T-cell (primary cell): Measurements from ENCODE around the gene RB1. TPM values are rescaled to one million over a fixed set of nuclear protein-coding genes. Genes with fewer than 3 reads are reported as not detected.
A peak's percentile ranks its signal among the peaks of the same experiment; 100 is the strongest.

Experiments
- ATAC-seq, 4 experiments: fragments of 200-7000 bp in 3 of 4; fragments of 150-1000 bp in 1 of 4; cut with Tn5 transposase; replicated peaks in 1 of 4; 1 replicate in 3 of 4; 2 replicates in 1 of 4; pipeline ENCODE4 v1.10.0; 2021; ENCODE audit warnings: moderate library complexity in 3 of 4, mild to moderate bottlenecking in 2 of 4, moderate number of reproducible peaks in 1 of 4
- CTCF ChIA-PET, 2 donors: fragments of 300-600 bp; sonication (Branson Sonifier 250); formaldehyde crosslinking; loops; one replicate each; lab custom pipeline; 2022; ENCODE audit warnings: antibody characterized with exemption in 2 of 2; lab: Charles Lee
- POLR2A ChIA-PET, 2 donors: fragments of 300-600 bp; sonication (Branson Sonifier 250); formaldehyde crosslinking; loops; one replicate each; lab custom pipeline; 2022; ENCODE audit warnings: antibody characterized with exemption in 2 of 2; lab: Charles Lee
- DNase-seq, 35 experiments: peaks; one replicate each; pipeline versions ENCODE4 v3.0.0 to v3.0.0-alpha.2; 2013 to 2023
- H3K27ac ChIP-seq: one replicate; pipeline ENCODE4 v1.5.1; 2013; ENCODE audit warnings: low read length
- H3K27me3 ChIP-seq, 2 experiments: replicated peaks in 1 of 2; 1 replicate in 1 of 2; 2 replicates in 1 of 2; pipeline versions ENCODE4 v1.6.1 to v1.7.0; 2013; ENCODE audit warnings: low read length in 1 of 2, mixed read lengths in 1 of 2; ENCODE audit not compliant: control insufficient read depth in 2 of 2, insufficient read depth in 2 of 2; ENCODE audit errors: extremely low read depth in 1 of 2
- H3K36me3 ChIP-seq, 2 donors: 1 replicate in 1 of 2; 2 replicates in 1 of 2; pipeline versions ENCODE4 v1.6.1 to v1.7.0; 2013; ENCODE audit warnings: low read length in 1 of 2; ENCODE audit not compliant: control insufficient read depth in 2 of 2, insufficient read depth in 1 of 2; ENCODE audit errors: extremely low read depth in 1 of 2
- H3K4me1 ChIP-seq, 2 experiments: 1 replicate in 1 of 2; 2 replicates in 1 of 2; pipeline versions ENCODE4 v1.6.1 to v1.7.0; 2013; ENCODE audit warnings: low read length in 2 of 2, mixed read lengths in 1 of 2; ENCODE audit not compliant: insufficient read depth in 2 of 2, control insufficient read depth in 1 of 2; ENCODE audit errors: extremely low read depth in 1 of 2
- H3K4me3 ChIP-seq, 2 donors: 1 replicate in 1 of 2; 2 replicates in 1 of 2; pipeline versions ENCODE4 v1.5.1 to v1.7.0; 2013; ENCODE audit warnings: mild to moderate bottlenecking in 2 of 2, low read length in 1 of 2, moderate library complexity in 1 of 2; ENCODE audit not compliant: control insufficient read depth in 1 of 2; ENCODE audit errors: extremely low read depth in 1 of 2
- H3K9me3 ChIP-seq: 2 replicates; pipeline ENCODE4 v1.7.0; 2013
- H3K27ac Mint-ChIP-seq, 2 donors: one replicate each; pipeline ENCODE4 v1.8.0; 2020 to 2021; ENCODE audit warnings: mild to moderate bottlenecking in 2 of 2, mixed read lengths in 2 of 2
- H3K27me3 Mint-ChIP-seq, 2 donors: one replicate each; pipeline ENCODE4 v1.8.0; 2021 to 2022; ENCODE audit warnings: mixed read lengths in 2 of 2
- H3K36me3 Mint-ChIP-seq: one replicate; pipeline ENCODE4 v1.8.0; 2021; ENCODE audit warnings: mixed read lengths
- H3K4me1 Mint-ChIP-seq, 3 donors: one replicate each; pipeline ENCODE4 v1.8.0; 2020 to 2022; ENCODE audit warnings: mixed read lengths in 3 of 3, mild to moderate bottlenecking in 1 of 3
- H3K4me3 Mint-ChIP-seq, 3 donors: one replicate each; pipeline ENCODE4 v1.8.0; 2020 to 2022; ENCODE audit warnings: mild to moderate bottlenecking in 3 of 3, mixed read lengths in 3 of 3, moderate library complexity in 3 of 3
- H3K9me3 Mint-ChIP-seq, 3 donors: one replicate each; pipeline ENCODE4 v1.8.0; 2020 to 2022; ENCODE audit warnings: mixed read lengths in 3 of 3
- WGBS: methylation state at CpG from one replicate; pipeline ENCODE4 v1.1.5; 2013; ENCODE audit warnings: missing lambda C conversion rate; ENCODE audit not compliant: insufficient coverage; 5-methylcytosine and 5-hydroxymethylcytosine counted together
- total RNA-seq, 35 experiments: library from RNA in 6 of 35; stranded (reverse) in 6 of 35; fragments of 120-200 nt in 1 of 35; gene quantifications; one replicate each; pipeline versions ENCODE4 v1.2.1 to v1.2.4 and lab custom pipeline; 2013 to 2026

Gene RB1
- total RNA-seq, 5 donors from 2014 or later (not counting 1 experiment from before 2014, with no cell fraction given): 17.8 to 26.6 (median 24.0) TPM

GRCh38 chr13:48431987-48432615 is 128.6 kb downstream of the RB1 start:
- POLR2A ChIA-PET: interaction anchor here (0.7 kb wide), 2 partner anchors 18 to 1580 kb away, joined by 3 to 4 read pairs; no protein-coding TSS in a partner anchor
- no peaks in the 10 kb centered on the region for H3K27me3 Mint-ChIP-seq
- Histone ChIP-seq H3K27ac (no peak overlapping the region), H3K36me3 (no peaks in the 10 kb centered on the region), H3K27me3 (no peaks in the 10 kb centered on the region), H3K4me3 (no peak overlapping the region), H3K9me3 (no peaks in the 10 kb centered on the region), H3K4me1 (peaks cover 8 to 15% of the 10 kb centered on the region in 2 experiments)
- DNase-seq: no peak
- H3K36me3 Mint-ChIP-seq: peaks cover 12% of the 10 kb centered on the region
- WGBS: no CpG with 5 or more reads among the region's 2 CpGs
- peak overlapping the region; percentile 8 to 50 (median 38) for H3K4me3 Mint-ChIP-seq
- CTCF ChIA-PET: interaction anchor here in 1 of 2 donors (0.7 kb wide), 1 partner anchor 12 kb away, joined by 4 read pairs; no protein-coding TSS in a partner anchor
- H3K9me3 Mint-ChIP-seq: no peaks in the 10 kb centered on the region
- H3K27ac Mint-ChIP-seq: peak overlapping the region; percentile 83 to 91
- peaks cover 56 to 64% (median 60%) of the 10 kb centered on the region in 3 donors for H3K4me1 Mint-ChIP-seq
- no peak for ATAC-seq

- Histone ChIP-seq H3K27ac (no peak overlapping the region), H3K36me3 (no peaks in the 10 kb centered on the region), H3K9me3 (no peaks in the 10 kb centered on the region), H3K4me1 (peaks cover 6 to 15% of the 10 kb centered on the region in 2 experiments), H3K27me3 (no peaks in the 10 kb centered on the region), H3K4me3 (no peak overlapping the region)
- H3K27ac Mint-ChIP-seq: peak overlapping the region in 1 of 2 donors; percentile 63
- no CpG with 5 or more reads among the region's 3 CpGs for WGBS
- no peak for DNase-seq
- H3K4me3 Mint-ChIP-seq: no peak overlapping the region
- POLR2A ChIA-PET: interaction anchor here in 1 of 2 donors (0.6 kb wide), 1 partner anchor 98 kb away, joined by 5 read pairs; no protein-coding TSS in a partner anchor
- peaks cover 52 to 65% (median 64%) of the 10 kb centered on the region in 3 donors for H3K4me1 Mint-ChIP-seq
- no peak for ATAC-seq
- H3K27me3 Mint-ChIP-seq: no peaks in the 10 kb centered on the region
- peaks cover 12% of the 10 kb centered on the region for H3K36me3 Mint-ChIP-seq
- CTCF ChIA-PET: no interaction called here
- no peaks in the 10 kb centered on the region for H3K9me3 Mint-ChIP-seq
These were observed 130.6 kb downstream of the RB1 start for GRCh38 chr13:48434200-48434599.

- H3K27me3 Mint-ChIP-seq: no peaks in the 10 kb centered on the region
- peak overlapping the region; percentile 24 to 84 for H3K27ac Mint-ChIP-seq
- no peaks in the 10 kb centered on the region for H3K9me3 Mint-ChIP-seq
- WGBS: no CpG with 5 or more reads among the region's 2 CpGs
- Histone ChIP-seq H3K27ac (peak overlapping the region; percentile 0), H3K27me3 (no peaks in the 10 kb centered on the region), H3K9me3 (no peaks in the 10 kb centered on the region), H3K4me1 (peaks cover 5 to 7% of the 10 kb centered on the region in 2 experiments), H3K4me3 (no peak overlapping the region), H3K36me3 (no peaks in the 10 kb centered on the region)
- peak in 2 of 4 experiments; percentile 15 to 43 for ATAC-seq
- H3K36me3 Mint-ChIP-seq: peaks cover 16% of the 10 kb centered on the region
- ChIA-PET CTCF (no interaction called here), POLR2A (interaction anchor here in 1 of 2 donors (0.6 kb wide), 1 partner anchor 49 kb away, joined by 7 read pairs; no protein-coding TSS in a partner anchor)
- peaks cover 41 to 58% (median 50%) of the 10 kb centered on the region in 3 donors for H3K4me1 Mint-ChIP-seq
- peak overlapping the region in 1 of 3 donors; percentile 34 for H3K4me3 Mint-ChIP-seq
- no peak for DNase-seq
These were observed 133.2 kb downstream of the RB1 start for GRCh38 chr13:48436661-48437288.

GRCh38 chr13:48437371-48437770 is 133.8 kb downstream of the RB1 start:
- peaks cover under 1 to 5% of the 10 kb centered on the region in 2 experiments for H3K4me1 ChIP-seq
- WGBS: 88% methylated on average over 1 of the region's 3 CpGs
- ATAC-seq (no peak), DNase-seq (no peak)
- no peaks in the 10 kb centered on the region for H3K9me3 Mint-ChIP-seq
- H3K36me3 ChIP-seq: no peaks in the 10 kb centered on the region
- no peak overlapping the region for H3K4me3 ChIP-seq
- ChIA-PET POLR2A (no interaction called here), CTCF (no interaction called here)
- H3K4me1 Mint-ChIP-seq: peaks cover 35 to 52% (median 44%) of the 10 kb centered on the region in 3 donors
- H3K27me3 ChIP-seq: no peaks in the 10 kb centered on the region
- no peak overlapping the region for H3K4me3 Mint-ChIP-seq
- H3K36me3 Mint-ChIP-seq: peaks cover 14% of the 10 kb centered on the region
- H3K27ac ChIP-seq: no peak overlapping the region
- peak overlapping the region in 1 of 2 donors; percentile 55 for H3K27ac Mint-ChIP-seq
- no peaks in the 10 kb centered on the region for H3K27me3 Mint-ChIP-seq
- no peaks in the 10 kb centered on the region for H3K9me3 ChIP-seq

- Histone ChIP-seq H3K27me3 (no peaks in the 10 kb centered on the region), H3K36me3 (no peaks in the 10 kb centered on the region), H3K4me1 (peaks cover 2 to 8% of the 10 kb centered on the region in 2 experiments), H3K4me3 (no peak overlapping the region), H3K27ac (no peak overlapping the region), H3K9me3 (no peaks in the 10 kb centered on the region)
- no peaks in the 10 kb centered on the region for H3K27me3 Mint-ChIP-seq
- CTCF ChIA-PET: interaction anchor here (0.5 to 0.8 kb wide), 6 partner anchors 11 to 305 kb away, joined by 3 to 4 read pairs (median 3); no protein-coding TSS in a partner anchor
- peak overlapping the region in 2 of 3 donors; percentile 42 to 57 for H3K4me3 Mint-ChIP-seq
- no peaks in the 10 kb centered on the region for H3K9me3 Mint-ChIP-seq
- WGBS: no CpG with 5 or more reads among the region's 1 CpG
- peaks cover 5% of the 10 kb centered on the region for H3K36me3 Mint-ChIP-seq
- DNase-seq: peak in 1 of 35 experiments; percentile 11
- no peak for ATAC-seq
- H3K27ac Mint-ChIP-seq: peak overlapping the region; percentile 62 to 85
- POLR2A ChIA-PET: interaction anchor here (0.6 to 1.1 kb wide), 6 partner anchors 12 to 346 kb away, joined by 3 to 11 read pairs (median 3); no protein-coding TSS in a partner anchor
- H3K4me1 Mint-ChIP-seq: peaks cover 16 to 36% (median 28%) of the 10 kb centered on the region in 3 donors
These were observed 140.1 kb downstream of the RB1 start for GRCh38 chr13:48443442-48444208.

GRCh38 chr13:48446464-48446863 is 142.9 kb downstream of the RB1 start:
- H3K36me3 Mint-ChIP-seq: peaks cover 10% of the 10 kb centered on the region
- H3K9me3 ChIP-seq: no peaks in the 10 kb centered on the region
- H3K27me3 Mint-ChIP-seq: no peaks in the 10 kb centered on the region
- no peaks in the 10 kb centered on the region for H3K27me3 ChIP-seq
- WGBS: no CpG with 5 or more reads among the region's 1 CpG
- no peak overlapping the region for H3K27ac ChIP-seq
- peaks cover 7 to 43% (median 38%) of the 10 kb centered on the region in 3 donors for H3K4me1 Mint-ChIP-seq
- H3K4me3 ChIP-seq: no peak overlapping the region
- peaks cover 5 to 12% (median 10%) of the 10 kb centered on the region in 3 donors for H3K9me3 Mint-ChIP-seq
- no peak overlapping the region for H3K27ac Mint-ChIP-seq
- no peak for DNase-seq
- H3K4me1 ChIP-seq: peaks cover 2 to 8% of the 10 kb centered on the region in 2 experiments
- CTCF ChIA-PET: no interaction called here
- no peak for ATAC-seq
- POLR2A ChIA-PET: interaction anchor here in 1 of 2 donors (0.6 kb wide), 2 partner anchors 174 to 990 kb away, joined by 4 to 11 read pairs; no protein-coding TSS in a partner anchor
- no peak overlapping the region for H3K4me3 Mint-ChIP-seq
- H3K36me3 ChIP-seq: no peaks in the 10 kb centered on the region
